Panc1 (cell line): ENCODE results near the gene PKM. TPM values are rescaled to one million over a fixed set of nuclear protein-coding genes. Genes with fewer than 3 reads are reported as not detected.

Experiments used
- ATAC-seq: fragments of 200-7000 bp; cut with Tn5 transposase; 2 replicates; pipeline ENCODE4 v1.9.1; 2020; ENCODE audit warnings: mild to moderate bottlenecking, moderate library complexity
- BruUV-seq: library from RNA; stranded (reverse); fragments of 400-500 nt; replicated peaks from 2 replicates; lab custom pipeline; 2021; lab: Mats Ljungman, UMichigan
- CTCF ChIA-PET: fragments of 300-600 bp; sonication (Branson Sonifier 250); formaldehyde crosslinking; loops from one replicate; lab custom pipeline; 2022; ENCODE audit warnings: antibody characterized with exemption; lab: Charles Lee
- POLR2A ChIA-PET: fragments of 300-600 bp; sonication (Branson Sonifier 250); formaldehyde crosslinking; loops from one replicate; lab custom pipeline; 2022; ENCODE audit warnings: antibody characterized with exemption; lab: Charles Lee
- DNase-seq: peaks from one replicate; pipeline ENCODE4 v3.0.0-alpha.2; 2010; ENCODE audit warnings: low read depth, low spot score
- H3K27ac ChIP-seq: 2 replicates; pipeline ENCODE4 v1.5.1; 2011; ENCODE audit warnings: mild to moderate bottlenecking, low read length, inconsistent platforms
- H3K27me3 ChIP-seq: fragments of 200-500 bp; sonication (Bioruptor generic); 2 replicates; pipeline ENCODE4 v1.6.0; 2014; ENCODE audit warnings: low read length, inconsistent platforms; ENCODE audit not compliant: control insufficient read depth, insufficient read depth
- H3K36me3 ChIP-seq: fragments of 200-500 bp; sonication (Bioruptor generic); 2 replicates; pipeline ENCODE4 v1.5.1; 2014; ENCODE audit warnings: inconsistent platforms, mild to moderate bottlenecking, low read length, moderate library complexity; ENCODE audit not compliant: control insufficient read depth, insufficient read depth
- H3K4me1 ChIP-seq: 2 replicates; pipeline ENCODE4 v1.5.1; 2011; ENCODE audit warnings: inconsistent platforms, mild to moderate bottlenecking, low read length, moderate library complexity; ENCODE audit not compliant: control insufficient read depth, insufficient read depth
- H3K4me3 ChIP-seq, 2 experiments: 2 replicates each; pipeline ENCODE4 v1.5.1; 2011 to 2012; ENCODE audit warnings: low read depth in 2 of 2, low read length in 2 of 2, mild to moderate bottlenecking in 2 of 2, inconsistent platforms in 1 of 2, moderate library complexity in 1 of 2
- H3K9me3 ChIP-seq: fragments of 200-500 bp; sonication (Bioruptor generic); 2 replicates; pipeline ENCODE4 v1.5.1; 2014; ENCODE audit warnings: low read depth, mild to moderate bottlenecking, inconsistent platforms, low read length, moderate library complexity; ENCODE audit not compliant: control insufficient read depth, insufficient read depth
- CTCF ChIP-seq: fragments of 450-650 bp; IDR thresholded peaks from 2 replicates; pipeline ENCODE4 v1.5.1; 2017; ENCODE audit warnings: mild to moderate bottlenecking
- POLR2AphosphoS5 ChIP-seq: IDR thresholded peaks from 2 replicates; pipeline ENCODE4 v1.6.1; 2012; ENCODE audit warnings: mild to moderate bottlenecking, low read depth, low read length, moderate library complexity
- REST ChIP-seq, 2 experiments: IDR thresholded peaks; 2 replicates each; pipeline ENCODE4 v1.6.1; 2011 to 2012; ENCODE audit warnings: low read depth in 2 of 2, control low read depth in 1 of 2, low read length in 1 of 2, mild to moderate bottlenecking in 1 of 2, moderate library complexity in 1 of 2; ENCODE audit not compliant: insufficient read depth in 1 of 2
- SIN3A ChIP-seq: IDR thresholded peaks from 2 replicates; pipeline ENCODE4 v1.6.1; 2012; ENCODE audit warnings: low read depth, mild to moderate bottlenecking, low read length, moderate library complexity, borderline replicate concordance; ENCODE audit not compliant: insufficient read depth
- TCF7L2 ChIP-seq: IDR thresholded peaks from 2 replicates; pipeline ENCODE4 v1.6.1; 2011; ENCODE audit warnings: mild to moderate bottlenecking, low read depth, low read length, inconsistent platforms
- in situ Hi-C: cut with HindIII; loops from 2 replicates; pipeline ENCODE4 v1.10.0; 2016; ENCODE audit warnings: low sequenced_read_pairs, low pct_unique_long_range_greater_than_20kb
- intact Hi-C: fragments of 100-400 bp; cut with micrococcal nuclease; formaldehyde crosslinking; loops from one replicate; pipeline ENCODE4 v1.10.0; 2022; ENCODE audit not compliant: unreplicated experiment
- total RNA-seq: library from RNA; stranded (reverse); gene quantifications from one replicate; pipeline ENCODE4 v1.2.1, GENCODE V29; 2021; ENCODE audit not compliant: unreplicated experiment

The PKM gene
- total RNA-seq, 1 experiment from 2014 or later: 1,590 TPM

- TF ChIP-seq TCF7L2: no peak
- TF ChIP-seq REST (IDR thresholded peaks at IDR 0.05; ENCODE audit: insufficient read depth in 1 of 2, low read depth in 2 of 2, low read length in 1 of 2): no peak
- TF ChIP-seq SIN3A: no peak
- no peak for TF ChIP-seq CTCF
- TF ChIP-seq POLR2AphosphoS5: no peak
- in situ Hi-C loops (no loop called here), intact Hi-C loops (no loop called here)
- no peaks in the 10 kb centered on the region for H3K9me3 ChIP-seq
- peaks cover 20% of the 10 kb centered on the region for H3K36me3 ChIP-seq
- DNase-seq (no peak), ATAC-seq (no peak)
- CTCF ChIA-PET: no interaction called here
- no peaks in the 10 kb centered on the region for H3K4me1 ChIP-seq
- no peak overlapping the region for H3K27ac ChIP-seq
- H3K27me3 ChIP-seq: no peaks in the 10 kb centered on the region
- no peak overlapping the region for H3K4me3 ChIP-seq
- POLR2A ChIA-PET: no interaction called here
- BruUV-seq: no TSS peak
Measured at GRCh38 chr15:72249142-72249810, 18.3 kb upstream of the PKM start.

GRCh38 chr15:72248514-72248913 is 17.5 kb upstream of the PKM start:
- H3K4me1 ChIP-seq: no peaks in the 10 kb centered on the region
- no peak overlapping the region for H3K27ac ChIP-seq
- DNase-seq (no peak), ATAC-seq (no peak)
- H3K9me3 ChIP-seq: no peaks in the 10 kb centered on the region
- BruUV-seq: no TSS peak
- intact Hi-C loops (no loop called here), in situ Hi-C loops (no loop called here)
- CTCF ChIA-PET: no interaction called here
- H3K36me3 ChIP-seq: peaks cover 19% of the 10 kb centered on the region
- no peak overlapping the region for H3K4me3 ChIP-seq
- POLR2A ChIA-PET: no interaction called here
- H3K27me3 ChIP-seq: no peaks in the 10 kb centered on the region
- no peak for TF ChIP-seq CTCF
- no peak for TF ChIP-seq POLR2AphosphoS5
- no peak for TF ChIP-seq TCF7L2
- no peak for TF ChIP-seq REST (IDR thresholded peaks at IDR 0.05; ENCODE audit: insufficient read depth in 1 of 2, low read depth in 2 of 2, low read length in 1 of 2)
- TF ChIP-seq SIN3A: no peak
